NAMALWA (cell line): ENCODE measurements around the gene C18orf54.

Experiments
- DNase-seq: peaks from one replicate; pipeline ENCODE4 v3.0.0-alpha.2; 2015; ENCODE audit warnings: low spot score

The C18orf54 gene

DNA sequence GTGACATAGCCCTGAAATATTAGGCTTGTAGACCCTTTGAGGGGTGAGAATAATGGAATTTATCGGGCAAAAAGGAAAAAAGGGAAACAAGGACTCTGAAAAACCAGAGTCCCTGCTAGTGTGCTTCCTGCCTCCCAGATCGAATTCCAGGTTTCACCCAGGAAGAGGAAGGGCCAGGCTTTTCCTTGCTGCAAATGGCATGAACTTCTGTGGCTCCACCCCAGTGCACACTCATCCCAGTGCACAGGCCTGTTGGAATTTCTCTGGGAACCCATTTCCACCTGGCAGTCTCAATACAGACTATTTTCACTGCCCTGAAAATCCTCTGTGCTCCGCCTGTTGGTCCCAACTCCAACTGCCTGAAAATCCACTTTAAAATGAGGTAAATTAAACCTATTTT, 29.9 kb downstream of the C18orf54 start:
- DNase-seq: no peak

DNA sequence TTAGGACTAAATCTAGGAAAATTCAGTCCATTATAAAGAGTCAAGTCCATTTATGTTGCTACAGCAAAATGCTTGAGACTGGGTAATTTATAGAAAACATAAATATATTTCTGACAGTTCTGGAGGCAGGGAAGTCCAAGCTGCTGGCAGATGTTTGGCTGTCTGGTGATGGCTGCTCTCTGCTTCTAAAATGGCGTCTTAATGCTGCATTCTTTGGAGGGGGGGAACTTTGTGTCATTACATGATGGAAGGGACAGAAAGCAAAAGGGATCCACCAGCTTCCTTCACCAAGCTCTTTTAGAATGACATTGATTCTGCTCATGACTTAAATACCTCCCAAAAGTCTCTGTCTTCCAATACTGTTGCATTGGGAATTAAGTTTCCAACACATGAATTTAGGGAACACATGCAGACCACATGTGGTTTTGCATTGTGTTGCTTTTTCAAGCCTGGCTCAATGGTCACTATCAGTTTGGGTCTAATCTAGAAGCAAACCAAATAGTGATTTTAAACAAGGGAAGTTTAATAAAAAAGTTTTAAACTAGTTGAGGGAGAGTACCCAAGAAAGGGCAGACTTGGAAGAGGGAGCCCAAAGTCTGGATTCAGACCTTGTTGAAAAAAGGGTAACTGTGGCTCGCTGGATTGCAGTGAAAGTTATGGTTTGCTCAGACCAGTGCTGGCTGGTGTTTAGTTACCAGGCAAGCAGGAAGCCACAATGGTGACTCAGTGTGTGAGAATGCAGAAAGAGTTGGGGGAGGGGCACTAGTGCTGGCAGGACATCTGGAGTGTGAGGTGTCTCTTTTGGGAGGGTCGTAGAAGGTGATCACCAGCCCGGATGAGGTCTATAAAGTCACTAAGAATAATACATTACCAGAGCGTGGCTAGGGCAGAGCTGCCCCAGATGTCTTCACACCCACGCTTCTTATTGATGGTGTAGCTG, 30.8 kb downstream of the C18orf54 start:
- DNase-seq: peak; percentile 46

DNA sequence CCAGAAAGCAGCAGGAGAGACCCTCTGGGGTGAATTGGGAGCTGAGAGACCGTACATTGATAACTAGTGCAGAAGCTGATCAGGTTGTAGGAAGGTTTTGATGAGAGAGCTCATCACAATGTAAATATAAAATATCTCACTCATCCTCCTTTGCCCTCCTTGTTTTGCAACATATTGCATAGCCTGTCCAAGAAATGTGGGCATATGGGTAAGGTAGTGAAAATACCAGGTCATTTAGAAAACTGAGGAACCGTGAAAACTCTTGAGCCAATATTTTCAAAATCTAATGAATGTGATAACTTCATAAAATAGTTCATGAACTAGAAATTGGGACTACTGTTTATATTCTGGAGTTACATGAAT, 31.4 kb downstream of the C18orf54 start:
- no peak for DNase-seq

DNA sequence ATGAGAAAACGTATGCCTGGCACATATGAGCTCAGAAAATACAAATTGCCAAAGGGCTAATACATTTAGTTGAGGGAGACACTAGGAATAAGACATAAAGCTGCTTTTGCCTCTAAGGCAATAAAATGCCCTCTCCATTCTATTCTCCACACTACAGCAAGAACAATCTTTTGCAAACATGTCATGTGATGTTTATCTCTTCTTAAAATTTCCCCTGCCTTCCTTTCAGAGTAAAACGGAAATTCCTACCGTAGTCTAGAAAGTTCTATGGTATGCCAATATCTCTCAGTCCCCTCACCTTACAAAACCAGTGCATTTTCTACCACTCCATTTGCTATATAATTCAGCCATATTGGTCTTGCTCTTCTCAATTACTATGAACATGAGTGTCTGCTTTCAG, 33.1 kb downstream of the C18orf54 start:
- no peak for DNase-seq

DNA sequence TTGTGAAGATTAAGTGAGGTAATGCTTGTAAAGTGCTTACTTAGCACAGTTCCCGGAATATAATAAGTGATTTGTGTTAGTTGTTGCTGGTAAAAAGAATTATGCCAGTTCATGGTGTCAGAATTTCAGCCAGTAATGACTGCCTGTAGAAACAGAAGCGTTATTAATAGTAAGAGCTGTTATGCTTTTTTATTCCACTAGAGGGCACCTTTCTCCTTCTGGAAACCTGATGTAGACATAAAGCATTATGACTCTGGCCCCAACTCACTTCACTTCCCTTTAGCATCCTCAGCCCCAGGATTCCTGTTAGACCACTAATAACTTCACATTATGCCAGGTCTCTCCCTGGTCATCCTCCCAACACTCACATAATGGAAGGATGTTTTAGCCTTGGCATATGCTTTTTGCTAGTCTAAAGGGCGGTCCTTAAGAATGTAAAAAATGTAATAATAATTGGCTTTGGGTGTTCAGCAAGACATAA, 34.9 kb downstream of the C18orf54 start:
- peak; percentile 93 for DNase-seq

DNA sequence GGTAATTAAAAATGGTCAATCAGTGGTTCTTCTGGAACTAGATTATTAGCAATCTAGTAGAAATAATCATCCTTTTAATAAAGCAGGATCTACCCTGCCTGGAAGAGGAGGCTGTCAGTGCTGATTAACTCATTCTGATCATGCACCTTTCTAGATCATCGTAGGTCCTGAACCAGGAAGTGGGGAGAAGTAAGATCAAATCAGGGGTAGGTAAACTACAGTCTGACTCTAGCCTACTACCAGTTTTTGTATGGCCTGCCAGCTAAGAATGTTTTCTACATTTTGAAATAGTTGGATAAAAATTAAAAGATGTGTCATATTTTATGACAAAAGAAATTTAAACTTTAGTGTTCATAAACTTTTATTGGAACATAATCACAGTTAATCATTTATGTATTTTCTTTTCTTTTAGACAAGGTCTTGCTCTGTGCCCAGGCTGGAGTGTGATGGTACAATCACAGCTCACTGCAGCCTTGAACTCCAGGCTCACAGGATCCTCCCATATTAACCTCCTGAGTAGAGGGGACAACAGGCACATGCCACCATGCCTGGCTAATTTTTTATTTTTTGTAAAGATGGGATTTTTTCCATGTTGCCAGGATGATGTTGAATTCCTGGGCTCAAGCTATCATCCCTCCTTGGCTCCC, 36.1 kb downstream of the C18orf54 start:
- DNase-seq: no peak

DNA sequence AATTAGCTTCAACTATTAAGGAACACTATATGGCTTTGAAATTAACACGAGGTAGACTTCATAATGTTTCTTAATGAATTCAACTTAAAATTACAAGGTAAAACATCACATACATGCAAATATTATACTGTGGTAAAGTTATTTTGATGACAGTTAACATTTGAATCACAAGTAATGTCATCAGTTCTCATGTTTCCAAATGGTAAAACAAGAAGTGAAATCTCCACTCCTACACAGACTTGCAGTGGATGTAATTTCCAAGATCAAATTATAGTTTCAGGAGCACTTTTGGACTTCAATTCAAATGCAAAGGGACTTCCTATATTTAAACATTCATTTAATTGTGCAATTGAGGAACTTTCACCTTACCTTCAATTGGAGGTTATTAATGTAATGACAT, 39.1 kb downstream of the C18orf54 start:
- no peak for DNase-seq

DNA sequence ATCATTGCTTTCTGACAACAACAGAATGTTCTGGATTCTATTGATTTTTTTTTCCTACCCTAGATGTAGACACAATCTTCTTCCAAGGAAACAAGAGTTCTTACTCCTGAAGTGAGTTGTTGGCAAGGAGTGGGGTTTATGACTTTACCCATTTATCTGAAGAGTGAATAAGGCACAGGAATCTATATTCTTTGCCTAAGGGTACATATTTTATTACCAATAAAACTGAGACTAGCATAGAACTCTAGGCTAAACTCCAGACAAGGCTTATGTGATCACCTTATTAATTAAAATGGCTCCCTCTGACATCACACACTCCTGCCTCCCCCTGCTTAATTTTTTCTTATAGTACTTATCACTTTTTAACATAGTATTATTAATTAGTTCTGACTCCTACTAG, 47.6 kb downstream of the C18orf54 start:
- DNase-seq: no peak

DNA sequence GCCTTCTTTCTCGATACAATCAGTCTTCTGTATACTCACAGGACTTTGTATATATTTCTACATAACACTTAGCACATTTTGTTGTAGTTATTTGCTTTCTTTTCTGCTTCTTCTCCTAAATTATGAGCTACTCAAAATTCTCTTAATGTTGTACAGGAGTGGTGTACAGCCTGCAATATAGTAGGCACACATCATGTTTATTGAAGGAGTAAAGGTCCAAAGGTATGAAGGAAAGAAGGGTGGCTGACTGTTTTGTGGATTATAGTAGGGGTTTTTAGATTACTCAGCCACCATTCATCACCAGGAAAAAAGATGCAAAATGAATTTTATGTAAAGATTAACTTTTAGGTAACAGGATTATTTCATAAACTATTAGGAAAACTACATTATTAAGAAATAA, 54.1 kb downstream of the C18orf54 start:
- no peak for DNase-seq

DNA sequence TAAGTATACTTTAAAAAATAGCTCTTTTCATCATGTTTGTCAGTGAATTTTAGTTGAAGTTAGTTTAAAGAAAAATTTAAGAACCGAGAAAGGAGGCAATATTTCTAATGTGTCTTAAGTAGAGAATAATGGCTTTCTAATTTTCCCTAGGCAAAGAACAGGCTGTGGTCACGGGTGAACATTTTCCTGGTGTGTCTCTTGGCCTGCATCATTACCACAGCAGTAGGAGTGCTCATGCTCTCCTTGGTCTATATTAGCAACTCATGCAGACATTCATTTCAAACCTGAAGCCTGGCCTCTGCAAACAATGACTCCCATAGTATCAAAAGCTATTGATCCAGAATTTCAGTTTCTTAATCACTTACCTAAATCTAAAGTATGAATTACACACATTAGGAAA, 57.4 kb downstream of the C18orf54 start:
- no peak for DNase-seq

DNA sequence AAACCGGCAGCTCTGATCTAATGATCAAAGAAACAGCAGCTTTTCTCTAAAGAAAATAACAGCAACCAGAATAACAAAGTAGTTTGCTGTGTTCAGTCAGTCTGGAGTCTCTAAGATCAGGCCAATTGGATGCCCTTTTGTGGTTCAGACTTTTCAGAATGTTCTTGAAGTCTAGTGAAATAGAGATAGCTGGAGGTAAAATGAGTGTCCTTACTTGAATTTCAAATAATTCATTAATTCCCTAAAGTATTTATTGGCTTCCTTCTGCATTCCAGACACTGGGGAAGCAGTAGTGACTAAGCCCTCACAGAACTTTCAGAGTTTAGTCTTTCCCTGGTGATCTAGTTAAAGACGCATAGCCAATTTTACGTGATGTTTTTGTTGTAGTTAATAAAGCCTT, 58.7 kb downstream of the C18orf54 start:
- DNase-seq: no peak

DNA sequence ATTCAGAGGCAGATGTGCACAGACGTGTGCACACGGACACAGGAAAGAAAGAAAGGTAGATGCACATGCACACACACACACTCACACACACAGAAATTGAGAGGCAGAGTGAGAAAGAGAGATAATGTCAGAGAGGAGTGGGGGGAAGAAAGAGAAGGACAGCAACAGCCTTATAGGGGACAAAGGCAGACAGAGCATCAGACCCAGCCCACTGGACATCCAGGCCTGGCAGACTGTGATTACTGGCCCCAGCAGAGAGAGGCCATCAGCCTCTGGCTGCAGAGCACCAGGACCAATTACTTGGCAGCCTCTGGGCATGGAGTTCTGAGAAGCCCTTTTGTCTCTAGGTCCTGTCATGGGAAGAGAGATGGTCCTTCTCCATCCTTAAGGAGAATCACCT, 66.1 kb downstream of the C18orf54 start:
- no peak for DNase-seq

DNA sequence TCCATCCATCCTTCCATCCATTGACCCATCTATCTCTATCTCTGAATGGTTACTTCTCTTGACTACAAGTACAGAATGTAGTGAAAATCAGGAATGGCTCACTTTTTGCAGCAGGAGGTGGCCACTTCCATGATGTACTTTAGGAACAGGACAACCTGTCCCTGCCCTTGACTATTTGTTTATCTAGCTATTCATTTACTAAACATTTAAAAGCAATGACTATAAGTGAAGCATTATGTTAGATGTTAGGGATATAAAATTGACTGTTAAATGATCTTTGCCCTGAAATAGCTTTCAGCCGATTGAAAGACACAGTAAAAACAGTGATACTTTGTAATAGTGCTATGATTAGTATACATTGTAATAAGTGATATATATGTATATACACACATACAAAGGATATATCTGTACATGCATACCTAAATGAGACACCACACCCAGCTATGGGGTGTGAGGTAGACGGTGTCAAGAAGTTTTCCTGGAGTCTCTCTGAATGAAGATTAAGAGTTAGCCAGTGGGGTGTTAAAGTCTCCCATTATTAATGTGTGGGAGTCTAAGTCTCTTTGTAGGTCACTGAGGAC, 68.5 kb downstream of the C18orf54 start:
- no peak for DNase-seq
